Activated CD8-positive, alpha-beta T cell treated with anti-CD3 and anti-CD28 coated beads for 36 hours (primary cell): ENCODE measurements around the gene XRN1. TPM values are rescaled to one million over a fixed set of nuclear protein-coding genes. Genes with fewer than 3 reads are reported as not detected.

Experiments
- ATAC-seq: fragments of 200-7000 bp; cut with Tn5 transposase; one replicate; pipeline ENCODE4 v1.10.0; 2021; ENCODE audit warnings: mild to moderate bottlenecking, moderate library complexity
- CTCF ChIA-PET: fragments of 350-600 bp; sonication (Branson Sonifier 250); formaldehyde crosslinking; loops from one replicate; lab custom pipeline; 2021; ENCODE audit warnings: antibody characterized with exemption; lab: Charles Lee
- POLR2A ChIA-PET: fragments of 350-600 bp; sonication (Branson Sonifier 250); formaldehyde crosslinking; loops from one replicate; lab custom pipeline; 2021; ENCODE audit warnings: antibody characterized with exemption; lab: Charles Lee
- DNase-seq: peaks from one replicate; pipeline ENCODE4 v3.0.0-alpha.2; 2020
- H3K27ac Mint-ChIP-seq: one replicate; pipeline ENCODE4 v1.8.0; 2021; ENCODE audit warnings: mild to moderate bottlenecking, mixed read lengths
- H3K27me3 Mint-ChIP-seq: one replicate; pipeline ENCODE4 v1.8.0; 2021; ENCODE audit warnings: mixed read lengths
- H3K36me3 Mint-ChIP-seq: one replicate; pipeline ENCODE4 v1.8.0; 2021; ENCODE audit warnings: low read depth, mixed read lengths
- H3K4me1 Mint-ChIP-seq: one replicate; pipeline ENCODE4 v1.8.0; 2021; ENCODE audit warnings: low read depth, mixed read lengths
- H3K4me3 Mint-ChIP-seq: one replicate; pipeline ENCODE4 v1.8.0; 2021; ENCODE audit warnings: mild to moderate bottlenecking, moderate library complexity, mixed read lengths
- H3K9me3 Mint-ChIP-seq: one replicate; pipeline ENCODE4 v1.8.0; 2021; ENCODE audit warnings: mixed read lengths
- intact Hi-C: fragments of 100-400 bp; cut with micrococcal nuclease; formaldehyde crosslinking; loops from one replicate; pipeline ENCODE4 v1.10.0; 2022
- total RNA-seq, 2 experiments: library from RNA; stranded (reverse); gene quantifications; one replicate each; pipeline ENCODE4 v1.2.3, GENCODE V29; 2021
- TF ChIP-seq, protein P1 (sequence below): fragments of 200-600 bp; IDR thresholded peaks from one replicate; pipeline ENCODE4 v1.8.0; 2022; ENCODE audit warnings: antibody characterized with exemption, mild to moderate bottlenecking

Gene XRN1
- total RNA-seq, 2 experiments from 2014 or later, result 41.3 to 43.5 TPM

DNA sequence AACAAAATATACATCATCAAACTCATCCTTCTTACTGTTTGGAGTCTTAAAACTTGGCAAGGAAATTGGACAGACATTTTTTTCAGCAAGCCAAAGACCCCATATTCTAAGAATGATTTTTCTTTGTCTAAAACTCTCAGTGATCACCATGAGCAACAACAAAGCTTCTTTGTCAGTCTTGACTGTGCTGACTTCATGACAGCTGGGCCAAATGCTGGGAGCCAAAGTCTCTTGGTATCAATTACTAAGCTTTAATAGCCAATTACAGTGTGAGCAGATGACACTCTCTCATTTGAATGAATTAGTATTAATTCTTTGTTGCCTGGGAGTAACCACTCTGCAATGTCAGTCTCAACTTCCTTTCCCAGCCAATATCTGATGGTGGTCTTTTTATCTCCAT lies 174.3 kb downstream of the XRN1 start:
- ChIA-PET POLR2A (interaction anchor here (0.7 kb wide), 1 partner anchor 276 kb away, joined by 4 read pairs; no protein-coding TSS in a partner anchor), CTCF (no interaction called here)
- DNase-seq (no peak), ATAC-seq (no peak)
- Mint-ChIP-seq H3K9me3 (no peaks in the 10 kb centered on the region), H3K27ac (no peak overlapping the region), H3K4me3 (no peak overlapping the region), H3K36me3 (no peaks in the 10 kb centered on the region), H3K4me1 (peaks cover 13% of the 10 kb centered on the region), H3K27me3 (no peaks in the 10 kb centered on the region)
- intact Hi-C loops, result no loop called here
- TF ChIP-seq, protein P1, sequence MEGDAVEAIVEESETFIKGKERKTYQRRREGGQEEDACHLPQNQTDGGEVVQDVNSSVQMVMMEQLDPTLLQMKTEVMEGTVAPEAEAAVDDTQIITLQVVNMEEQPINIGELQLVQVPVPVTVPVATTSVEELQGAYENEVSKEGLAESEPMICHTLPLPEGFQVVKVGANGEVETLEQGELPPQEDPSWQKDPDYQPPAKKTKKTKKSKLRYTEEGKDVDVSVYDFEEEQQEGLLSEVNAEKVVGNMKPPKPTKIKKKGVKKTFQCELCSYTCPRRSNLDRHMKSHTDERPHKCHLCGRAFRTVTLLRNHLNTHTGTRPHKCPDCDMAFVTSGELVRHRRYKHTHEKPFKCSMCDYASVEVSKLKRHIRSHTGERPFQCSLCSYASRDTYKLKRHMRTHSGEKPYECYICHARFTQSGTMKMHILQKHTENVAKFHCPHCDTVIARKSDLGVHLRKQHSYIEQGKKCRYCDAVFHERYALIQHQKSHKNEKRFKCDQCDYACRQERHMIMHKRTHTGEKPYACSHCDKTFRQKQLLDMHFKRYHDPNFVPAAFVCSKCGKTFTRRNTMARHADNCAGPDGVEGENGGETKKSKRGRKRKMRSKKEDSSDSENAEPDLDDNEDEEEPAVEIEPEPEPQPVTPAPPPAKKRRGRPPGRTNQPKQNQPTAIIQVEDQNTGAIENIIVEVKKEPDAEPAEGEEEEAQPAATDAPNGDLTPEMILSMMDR, result no peak

DNA sequence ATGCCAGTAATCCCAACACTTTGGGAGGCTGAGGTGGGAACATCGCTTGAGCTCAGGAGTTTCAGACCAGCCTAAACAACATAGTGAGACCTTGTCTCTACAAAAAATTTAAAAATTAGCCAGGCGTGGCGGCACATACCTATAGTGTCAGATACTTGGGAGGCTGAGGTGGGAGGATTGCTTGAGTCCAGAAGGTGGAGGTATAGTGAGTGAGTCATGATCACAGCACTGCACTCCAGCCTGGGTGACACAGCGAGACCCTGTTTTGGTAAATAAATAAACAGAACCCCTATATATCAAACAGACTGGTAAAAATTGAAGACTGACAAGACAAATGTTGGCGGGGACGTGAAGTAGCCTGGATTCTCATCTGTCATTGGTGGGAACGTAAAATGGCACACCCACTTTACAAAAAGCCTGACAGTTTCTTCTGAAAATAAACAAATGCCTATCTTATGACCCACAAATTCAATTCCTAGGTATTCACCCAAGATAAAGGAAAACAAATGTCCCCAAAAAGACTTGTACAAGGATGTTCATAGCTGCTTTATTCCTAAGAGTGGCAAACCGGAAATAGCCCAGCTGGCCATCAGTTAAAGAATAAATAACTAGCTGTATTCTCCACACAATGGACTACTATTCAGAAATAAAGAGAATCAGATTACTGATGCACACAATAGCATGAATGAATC lies 175.5 kb downstream of the XRN1 start:
- no peak for ATAC-seq
- POLR2A ChIA-PET, result no interaction called here
- Mint-ChIP-seq H3K27me3 (no peaks in the 10 kb centered on the region), H3K27ac (no peak overlapping the region), H3K9me3 (no peaks in the 10 kb centered on the region), H3K36me3 (no peaks in the 10 kb centered on the region), H3K4me3 (no peak overlapping the region), H3K4me1 (peaks cover 13% of the 10 kb centered on the region)
- DNase-seq, result no peak
- intact Hi-C loops, result no loop called here
- CTCF ChIA-PET, result interaction anchor here (2.6 kb wide), 1 partner anchor 8 kb away, joined by 12 read pairs; no protein-coding TSS in a partner anchor
- TF ChIP-seq, protein P1, result no peak

- Mint-ChIP-seq H3K4me1 (peaks cover 13% of the 10 kb centered on the region), H3K27ac (peak overlapping the region; percentile 56), H3K9me3 (no peaks in the 10 kb centered on the region), H3K36me3 (no peaks in the 10 kb centered on the region), H3K27me3 (no peaks in the 10 kb centered on the region), H3K4me3 (no peak overlapping the region)
- DNase-seq (peak; percentile 23), ATAC-seq (peak; percentile 90)
- ChIA-PET CTCF (interaction anchor here (2.6 kb wide), 1 partner anchor 10 kb away, joined by 12 read pairs; no protein-coding TSS in a partner anchor), POLR2A (interaction anchor here (0.6 kb wide), 1 partner anchor 253 kb away, joined by 3 read pairs; no protein-coding TSS in a partner anchor)
- TF ChIP-seq, protein P1, result no peak
- intact Hi-C loops, result no loop called here
Observed at GRCh38 chr3:142270407-142270806, 177.4 kb downstream of the XRN1 start.

GRCh38 chr3:142269767-142270166 lies 178.1 kb downstream of the XRN1 start:
- TF ChIP-seq, protein P1, result no peak
- DNase-seq, result no peak
- Mint-ChIP-seq H3K4me3 (no peak overlapping the region), H3K36me3 (no peaks in the 10 kb centered on the region), H3K27me3 (no peaks in the 10 kb centered on the region), H3K27ac (no peak overlapping the region), H3K4me1 (peaks cover 13% of the 10 kb centered on the region), H3K9me3 (no peaks in the 10 kb centered on the region)
- intact Hi-C loops, result no loop called here
- peak; percentile 40 for ATAC-seq
- ChIA-PET POLR2A (interaction anchor here (0.6 kb wide), 1 partner anchor 254 kb away, joined by 3 read pairs; no protein-coding TSS in a partner anchor), CTCF (interaction anchor here (2.6 kb wide), 1 partner anchor 10 kb away, joined by 12 read pairs; no protein-coding TSS in a partner anchor)

GRCh38 chr3:142268426-142268825 lies 179.4 kb downstream of the XRN1 start:
- no peak overlapping the region for H3K27ac Mint-ChIP-seq
- DNase-seq, result no peak
- ATAC-seq, result no peak
- H3K36me3 Mint-ChIP-seq, result no peaks in the 10 kb centered on the region
- TF ChIP-seq, protein P1, result no peak
- no peaks in the 10 kb centered on the region for H3K27me3 Mint-ChIP-seq
- H3K4me3 Mint-ChIP-seq, result no peak overlapping the region
- intact Hi-C loops, result no loop called here
- H3K4me1 Mint-ChIP-seq, result peaks cover 13% of the 10 kb centered on the region
- ChIA-PET POLR2A (no interaction called here), CTCF (interaction anchor here (1.7 kb wide), 1 partner anchor 11 kb away, joined by 5 read pairs; no protein-coding TSS in a partner anchor)
- no peaks in the 10 kb centered on the region for H3K9me3 Mint-ChIP-seq
